Liver (tissue), 9 donors: ENCODE results near the gene ZNF835. TPM values are rescaled to one million over a fixed set of nuclear protein-coding genes. Genes with fewer than 3 reads are reported as not detected.

Experiments
- DNase-seq: peaks from one replicate; pipeline ENCODE4 v3.0.0-alpha.2; 2017; ENCODE audit warnings: low spot score
- H3K27ac ChIP-seq, 2 donors: one replicate each; pipeline ENCODE4 v1.7.0; 2013; ENCODE audit warnings: inconsistent platforms in 2 of 2, low read length in 2 of 2, control low read depth in 1 of 2, low read depth in 1 of 2, mild to moderate bottlenecking in 1 of 2
- H3K27me3 ChIP-seq, 4 donors: one replicate each; pipeline versions ENCODE4 v1.6.1 to v1.7.0; 2013; ENCODE audit warnings: low read length in 3 of 4, inconsistent platforms in 1 of 4, mild to moderate bottlenecking in 1 of 4, moderate library complexity in 1 of 4; ENCODE audit not compliant: control insufficient read depth in 4 of 4, insufficient read depth in 4 of 4
- H3K36me3 ChIP-seq, 4 donors: one replicate each; pipeline versions ENCODE4 v1.6.1 to v1.7.0; 2013; ENCODE audit warnings: low read length in 3 of 4, mild to moderate bottlenecking in 3 of 4, low read depth in 1 of 4, moderate library complexity in 1 of 4; ENCODE audit not compliant: control insufficient read depth in 4 of 4, insufficient read depth in 3 of 4
- H3K4me1 ChIP-seq, 4 donors: one replicate each; pipeline versions ENCODE4 v1.6.1 to v1.7.0; 2013; ENCODE audit warnings: low read length in 3 of 4, mild to moderate bottlenecking in 3 of 4, moderate library complexity in 1 of 4; ENCODE audit not compliant: control insufficient read depth in 4 of 4, insufficient read depth in 4 of 4
- H3K4me3 ChIP-seq, 3 donors: one replicate each; pipeline versions ENCODE4 v1.6.1 to v1.7.0; 2013; ENCODE audit warnings: low read length in 3 of 3, control low read depth in 1 of 3, low read depth in 1 of 3, mild to moderate bottlenecking in 1 of 3
- H3K9ac ChIP-seq, 2 donors: one replicate each; pipeline ENCODE4 v1.7.0; 2013; ENCODE audit warnings: low read length in 2 of 2, mild to moderate bottlenecking in 2 of 2, moderate library complexity in 2 of 2, control low read depth in 1 of 2, low read depth in 1 of 2
- H3K9me3 ChIP-seq, 4 donors: one replicate each; pipeline versions ENCODE4 v1.6.1 to v1.7.0; 2013; ENCODE audit warnings: low read length in 3 of 4; ENCODE audit not compliant: control insufficient read depth in 4 of 4
- ATF3 ChIP-seq: IDR thresholded peaks from 2 replicates; pipeline ENCODE4 v1.6.1; 2016; ENCODE audit warnings: antibody characterized with exemption
- CTCF ChIP-seq: fragments of 150-350 bp; IDR thresholded peaks from 2 replicates; pipeline ENCODE4 v1.5.1; 2017; ENCODE audit warnings: improper control_type of control experiment, low read depth, low read length; ENCODE audit not compliant: missing input control
- EGR1 ChIP-seq, 2 donors: IDR thresholded peaks; 2 replicates each; pipeline ENCODE4 v1.6.1; 2016 to 2018; ENCODE audit warnings: antibody characterized with exemption in 2 of 2, low read depth in 2 of 2
- FOXA1 ChIP-seq: IDR thresholded peaks from 2 replicates; pipeline ENCODE4 v1.6.1; 2016; ENCODE audit warnings: antibody characterized with exemption
- FOXA2 ChIP-seq: IDR thresholded peaks from 2 replicates; pipeline ENCODE4 v1.6.1; 2016; ENCODE audit warnings: antibody characterized with exemption
- GABPA ChIP-seq, 2 donors: IDR thresholded peaks in 1 of 2; conservative IDR thresholded peaks in 1 of 2; 2 replicates each; pipeline ENCODE4 v1.6.1; 2016; ENCODE audit warnings: antibody characterized with exemption in 2 of 2, mild to moderate bottlenecking in 1 of 2, moderate library complexity in 1 of 2
- HNF4A ChIP-seq, 2 donors: conservative IDR thresholded peaks; 2 replicates each; pipeline ENCODE4 v1.6.1; 2016; ENCODE audit warnings: antibody characterized with exemption in 2 of 2, mild to moderate bottlenecking in 2 of 2
- HNF4G ChIP-seq: IDR thresholded peaks from 2 replicates; pipeline ENCODE4 v1.6.1; 2016; ENCODE audit warnings: antibody characterized with exemption
- JUND ChIP-seq, 2 donors: IDR thresholded peaks; 2 replicates each; pipeline ENCODE4 v1.6.1; 2016; ENCODE audit warnings: antibody characterized with exemption in 2 of 2
- MAX ChIP-seq: IDR thresholded peaks from 2 replicates; pipeline ENCODE4 v1.6.1; 2016; ENCODE audit warnings: antibody characterized with exemption
- NR2F2 ChIP-seq: IDR thresholded peaks from 2 replicates; pipeline ENCODE4 v1.6.1; 2016; ENCODE audit warnings: antibody characterized with exemption
- RAD21 ChIP-seq, 2 donors: IDR thresholded peaks; 2 replicates each; pipeline ENCODE4 v1.6.1; 2016; ENCODE audit warnings: antibody characterized with exemption in 2 of 2, mild to moderate bottlenecking in 2 of 2
- REST ChIP-seq: IDR thresholded peaks from 2 replicates; pipeline ENCODE4 v1.6.1; 2016; ENCODE audit warnings: antibody characterized with exemption, mild to moderate bottlenecking
- RXRA ChIP-seq, 2 donors: IDR thresholded peaks; 2 replicates each; pipeline ENCODE4 v1.6.1; 2017 to 2018; ENCODE audit warnings: antibody characterized with exemption in 2 of 2, mild to moderate bottlenecking in 1 of 2
- SP1 ChIP-seq: IDR thresholded peaks from 2 replicates; pipeline ENCODE4 v1.6.1; 2018; ENCODE audit warnings: antibody characterized with exemption, mild to moderate bottlenecking
- TAF1 ChIP-seq: conservative IDR thresholded peaks from 2 replicates; pipeline ENCODE4 v1.6.1; 2016; ENCODE audit warnings: antibody characterized with exemption, mild to moderate bottlenecking
- YY1 ChIP-seq: IDR thresholded peaks from 2 replicates; pipeline ENCODE4 v1.6.1; 2016; ENCODE audit warnings: antibody characterized with exemption, mild to moderate bottlenecking
- ZBTB33 ChIP-seq: IDR thresholded peaks from 2 replicates; pipeline ENCODE4 v1.6.1; 2016; ENCODE audit warnings: antibody characterized with exemption
- WGBS: extraction: QIAGEN DNeasy Blood & Tissue Kit; methylation state at CpG from one replicate; pipeline ENCODE4 v1.1.7; 2013; 5-methylcytosine and 5-hydroxymethylcytosine counted together
- polyA plus RNA-seq, 2 donors: library from polyadenylated mRNA; stranded (reverse) in 1 of 2; unstranded in 1 of 2; fragments of 200-250 nt in 1 of 2; fragments of >200 nt in 1 of 2; fragmentation: Nextera tagmentation in 1 of 2; extraction: Ambion mirVana in 1 of 2; gene quantifications; one replicate each; pipeline versions ENCODE4 v1.2.1 to v1.2.3, GENCODE V29; 2013 to 2015
- total RNA-seq, 2 donors: library from RNA; depleted of rRNA; stranded (reverse); fragments of >200 nt; gene quantifications; one replicate each; pipeline ENCODE4 v1.2.3, GENCODE V29; 2014
- donor health status: healthy.
- donor health status: healthy.
- donor health status: healthy.
- donor health status: healthy.
- donor health status: healthy.

ZNF835 gene
- total RNA-seq = 1 to 10 TPM; 1.2 to 2.3 TPM
- under 1 TPM; 0.19 to 0.35 TPM for polyA plus RNA-seq

- peak; percentile 93 for DNase-seq
- Histone ChIP-seq H3K27ac (no peak within 1 kb of the TSS), H3K4me1 (peaks cover 0 to 11% (median 3%) of the 10 kb centered on the region in 4 donors), H3K27me3 (no peaks in the 10 kb centered on the region), H3K9me3 (peaks cover 5 to 18% (median 13%) of the 10 kb centered on the region in 4 donors), H3K9ac (no peak within 1 kb of the TSS), H3K4me3 (peak within 1 kb of the TSS; percentile 56 to 70 (median 64)), H3K36me3 (no peaks in the 10 kb centered on the region)
- WGBS = 5% methylated on average over 32 of the region's 32 CpGs
- no peak for TF ChIP-seq TAF1
- no peak for TF ChIP-seq HNF4G
- no peak for TF ChIP-seq YY1
- TF ChIP-seq GABPA (IDR thresholded peaks at IDR 0.05 in 1 of 2, conservative IDR thresholded peaks at IDR 0.05 in 1 of 2) = no peak
- TF ChIP-seq NR2F2 = peak; percentile 14
- no peak for TF ChIP-seq FOXA2
- TF ChIP-seq FOXA1 = no peak
These were observed at the start of gene ZNF835 for GRCh38 chr19:56671613-56671994. ZNF835 (minus strand) TSS chr19:56671757; CDS start chr19:56665198, 6,559 bp downstream.

- no peak overlapping the region for H3K4me3 ChIP-seq
- H3K27me3 ChIP-seq = no peaks in the 10 kb centered on the region
- no peak for DNase-seq
- no peak overlapping the region for H3K9ac ChIP-seq
- 28% methylated on average over 3 of the region's 3 CpGs for WGBS
- no peaks in the 10 kb centered on the region for H3K4me1 ChIP-seq
- no peak for TF ChIP-seq HNF4G
- TF ChIP-seq JUND (IDR thresholded peaks at IDR 0.05) = no peak
- no peak for TF ChIP-seq SP1
- TF ChIP-seq RXRA (IDR thresholded peaks at IDR 0.05) = no peak
- no peak for TF ChIP-seq GABPA (IDR thresholded peaks at IDR 0.05 in 1 of 2, conservative IDR thresholded peaks at IDR 0.05 in 1 of 2)
- no peak for TF ChIP-seq ATF3
- no peak for TF ChIP-seq RAD21 (IDR thresholded peaks at IDR 0.05)
- no peak for TF ChIP-seq FOXA1
- TF ChIP-seq MAX = no peak
- TF ChIP-seq EGR1 (IDR thresholded peaks at IDR 0.05; ENCODE audit: low read depth in 2 of 2) = no peak
- no peak for TF ChIP-seq HNF4A (conservative IDR thresholded peaks at IDR 0.05)
- no peak for TF ChIP-seq YY1
- TF ChIP-seq REST = no peak
- TF ChIP-seq ZBTB33 = no peak
- TF ChIP-seq TAF1 = no peak
- no peak for TF ChIP-seq FOXA2
- TF ChIP-seq CTCF = no peak
- no peak for TF ChIP-seq NR2F2
- peaks cover 0 to 14% (median 0%) of the 10 kb centered on the region in 4 donors for H3K9me3 ChIP-seq
- H3K27ac ChIP-seq = no peak overlapping the region
- H3K36me3 ChIP-seq = no peaks in the 10 kb centered on the region
These were observed 48.7 kb upstream of the ZNF835 start for GRCh38 chr19:56720281-56720680.
